WERI-Rb-1 (cell line): ENCODE results near the gene PARP3.

Source experiments
- DNase-seq: peaks from one replicate; pipeline ENCODE4 v3.0.0-alpha.2; 2020
- H3K27ac ChIP-seq: fragments of 250-450 bp; sonication (Bioruptor Pico); 2 replicates; pipeline ENCODE4 v1.5.1; 2020; ENCODE audit warnings: mild to moderate bottlenecking, moderate library complexity
- H3K27me3 ChIP-seq: fragments of 250-450 bp; sonication (Bioruptor Pico); 2 replicates; pipeline ENCODE4 v1.5.1; 2021; ENCODE audit warnings: mild to moderate bottlenecking, low read depth, moderate library complexity; ENCODE audit not compliant: insufficient read depth, severe bottlenecking
- H3K36me3 ChIP-seq: fragments of 250-450 bp; sonication (Bioruptor Pico); 2 replicates; pipeline ENCODE4 v1.5.1; 2020; ENCODE audit warnings: mild to moderate bottlenecking, moderate library complexity
- H3K4me3 ChIP-seq: 2 replicates; pipeline ENCODE4 v1.5.1; 2011; ENCODE audit warnings: low read depth, mild to moderate bottlenecking, control low read depth, low read length
- H3K9me3 ChIP-seq: fragments of 250-450 bp; sonication (Bioruptor Pico); 2 replicates; pipeline ENCODE4 v1.5.1; 2021; ENCODE audit warnings: mild to moderate bottlenecking, moderate library complexity; ENCODE audit not compliant: severe bottlenecking
- TF ChIP-seq, protein P1 (sequence below): IDR thresholded peaks from 2 replicates; pipeline ENCODE4 v1.5.1; 2011; ENCODE audit warnings: low read depth, mild to moderate bottlenecking, control low read depth, inconsistent platforms, low read length

Gene PARP3

GRCh38 chr3:51933471-51934138 is 8.6 kb upstream of the PARP3 start:
- Histone ChIP-seq H3K9me3 (no peaks in the 10 kb centered on the region), H3K36me3 (peaks cover 51% of the 10 kb centered on the region), H3K4me3 (no peak overlapping the region), H3K27ac (no peak overlapping the region), H3K27me3 (no peaks in the 10 kb centered on the region)
- DNase-seq: no peak
- TF ChIP-seq, protein P1, sequence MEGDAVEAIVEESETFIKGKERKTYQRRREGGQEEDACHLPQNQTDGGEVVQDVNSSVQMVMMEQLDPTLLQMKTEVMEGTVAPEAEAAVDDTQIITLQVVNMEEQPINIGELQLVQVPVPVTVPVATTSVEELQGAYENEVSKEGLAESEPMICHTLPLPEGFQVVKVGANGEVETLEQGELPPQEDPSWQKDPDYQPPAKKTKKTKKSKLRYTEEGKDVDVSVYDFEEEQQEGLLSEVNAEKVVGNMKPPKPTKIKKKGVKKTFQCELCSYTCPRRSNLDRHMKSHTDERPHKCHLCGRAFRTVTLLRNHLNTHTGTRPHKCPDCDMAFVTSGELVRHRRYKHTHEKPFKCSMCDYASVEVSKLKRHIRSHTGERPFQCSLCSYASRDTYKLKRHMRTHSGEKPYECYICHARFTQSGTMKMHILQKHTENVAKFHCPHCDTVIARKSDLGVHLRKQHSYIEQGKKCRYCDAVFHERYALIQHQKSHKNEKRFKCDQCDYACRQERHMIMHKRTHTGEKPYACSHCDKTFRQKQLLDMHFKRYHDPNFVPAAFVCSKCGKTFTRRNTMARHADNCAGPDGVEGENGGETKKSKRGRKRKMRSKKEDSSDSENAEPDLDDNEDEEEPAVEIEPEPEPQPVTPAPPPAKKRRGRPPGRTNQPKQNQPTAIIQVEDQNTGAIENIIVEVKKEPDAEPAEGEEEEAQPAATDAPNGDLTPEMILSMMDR: no peak

DNA sequence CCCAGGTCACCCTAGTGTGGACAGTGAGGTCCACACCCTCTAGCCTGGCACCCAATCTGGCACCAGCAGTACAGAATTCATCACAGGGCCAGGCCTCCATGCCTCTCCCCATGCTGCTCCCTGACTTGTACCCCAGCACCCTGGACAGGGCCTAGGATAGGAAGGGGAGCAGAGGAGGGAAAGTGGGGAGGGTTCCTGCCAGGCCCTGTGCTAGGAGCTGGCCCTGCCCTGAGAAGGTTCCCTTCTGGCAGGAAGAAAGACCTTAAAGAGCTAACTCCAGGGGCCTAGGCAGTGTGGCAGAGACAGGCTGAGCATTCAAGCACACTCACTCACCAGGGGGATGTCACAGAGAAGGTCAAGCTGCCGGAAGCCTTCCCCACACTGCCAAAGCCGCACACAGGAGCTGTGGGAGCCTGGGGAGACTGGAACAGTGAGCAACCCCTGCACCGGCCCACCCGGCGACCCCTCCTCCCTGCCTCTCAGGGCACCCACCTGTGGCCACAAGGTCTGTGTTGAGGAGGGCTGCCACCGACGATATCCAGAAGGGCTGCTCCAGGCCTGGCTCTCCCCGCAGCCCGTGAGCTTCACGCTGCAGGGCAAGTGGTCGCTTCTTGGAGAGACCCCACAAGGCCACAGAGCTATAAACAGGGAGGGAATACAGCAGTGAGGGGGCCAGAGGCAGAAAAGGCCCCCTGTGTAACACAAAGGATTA is 7.9 kb upstream of the PARP3 start:
- TF ChIP-seq, protein P1: no peak
- Histone ChIP-seq H3K4me3 (no peak overlapping the region), H3K27ac (no peak overlapping the region), H3K36me3 (peaks cover 56% of the 10 kb centered on the region), H3K9me3 (no peaks in the 10 kb centered on the region), H3K27me3 (no peaks in the 10 kb centered on the region)
- no peak for DNase-seq

- peaks cover 60% of the 10 kb centered on the region for H3K36me3 ChIP-seq
Measured at GRCh38 chr3:51934991-51935885, 6.9 kb upstream of the PARP3 start.

DNA sequence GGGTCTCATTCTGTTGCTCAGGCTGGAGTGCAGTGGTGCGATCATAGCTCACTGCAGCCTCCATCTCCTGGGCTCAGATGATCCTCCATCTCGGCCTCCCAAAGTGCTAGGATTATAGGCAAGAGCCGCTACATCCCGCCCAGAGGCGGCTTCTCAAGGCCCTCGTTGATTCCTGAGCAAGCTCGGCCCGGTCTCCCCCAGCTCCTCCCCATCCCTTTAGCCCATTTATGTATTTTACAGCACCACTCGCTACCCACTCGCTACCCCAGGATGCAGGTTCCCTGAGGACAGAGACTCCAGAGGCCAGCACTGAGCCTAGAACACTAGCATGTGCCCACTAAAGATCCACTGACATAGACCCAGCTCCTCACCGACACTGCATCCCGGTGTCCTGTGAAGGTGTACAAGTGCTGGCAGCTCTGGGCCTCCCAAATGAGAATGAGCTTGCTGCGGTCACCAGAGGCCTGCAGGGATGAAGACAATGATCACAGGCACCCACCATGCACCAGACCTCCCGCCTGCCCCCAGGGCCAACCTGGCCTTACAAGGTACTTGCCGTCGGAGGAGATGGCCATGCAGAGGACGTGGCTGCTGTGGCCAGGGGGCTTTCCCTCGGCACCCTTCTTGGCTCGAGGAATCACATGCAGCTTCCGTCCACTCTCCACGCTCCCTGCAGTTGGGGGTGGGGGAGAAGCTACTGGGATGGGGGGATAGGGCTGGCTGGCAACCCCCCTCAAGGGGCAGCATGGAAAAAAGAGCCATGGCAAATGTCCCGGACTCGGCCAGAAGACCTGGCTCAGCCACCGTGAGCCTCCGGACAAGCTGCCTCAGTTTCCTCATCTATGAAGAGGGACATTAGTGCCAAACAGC is 6.0 kb upstream of the PARP3 start:
- TF ChIP-seq, protein P1: no peak
- Histone ChIP-seq H3K27ac (no peak overlapping the region), H3K27me3 (no peaks in the 10 kb centered on the region), H3K36me3 (peaks cover 60% of the 10 kb centered on the region), H3K9me3 (no peaks in the 10 kb centered on the region), H3K4me3 (no peak overlapping the region)
- no peak for DNase-seq

More at GRCh38 chr3:51934991-51935885, 6.9 kb upstream of the PARP3 start:
- Histone ChIP-seq H3K27me3 (no peaks in the 10 kb centered on the region), H3K9me3 (no peaks in the 10 kb centered on the region), H3K4me3 (no peak overlapping the region), H3K27ac (no peak overlapping the region)
- TF ChIP-seq, protein P1: no peak
- no peak for DNase-seq

DNA sequence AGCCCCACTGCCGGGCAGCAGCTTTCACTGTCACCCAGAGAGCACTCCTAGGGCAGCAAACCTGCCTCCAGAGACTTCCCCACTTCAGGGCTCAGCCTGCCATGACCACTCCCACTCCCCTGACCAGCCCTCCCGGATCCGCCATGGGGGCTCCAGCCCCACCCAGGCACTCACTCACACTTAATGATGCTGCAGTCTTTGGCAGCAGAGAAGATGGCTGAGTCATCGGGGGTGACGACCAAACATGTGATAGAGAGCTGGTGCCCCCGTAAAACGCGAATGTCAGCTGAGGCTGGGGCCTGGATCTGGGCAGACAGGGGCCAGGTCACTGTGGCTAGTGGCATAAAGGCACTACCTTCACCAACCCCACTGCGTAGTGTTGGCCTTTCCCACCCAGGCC is 5.1 kb upstream of the PARP3 start:
- TF ChIP-seq, protein P1: no peak
- Histone ChIP-seq H3K27ac (no peak overlapping the region), H3K27me3 (no peaks in the 10 kb centered on the region), H3K4me3 (no peak overlapping the region), H3K36me3 (peaks cover 57% of the 10 kb centered on the region), H3K9me3 (no peaks in the 10 kb centered on the region)
- DNase-seq: no peak
